HepG2 (cell line): ENCODE measurements around the gene GRIK2.

Source experiments
- ETV6 ChIP-seq: sonication (generic); formaldehyde crosslinking; conservative IDR thresholded peaks from 2 replicates; pipeline ENCODE4 v1.4.0; 2020; ENCODE audit warnings: missing genetic modification reagents
- KAT2B ChIP-seq: fragments of 150-350 bp; IDR thresholded peaks from 2 replicates; pipeline ENCODE4 v1.6.1; 2014; ENCODE audit warnings: low read depth, low read length, borderline replicate concordance
- PRDM4 ChIP-seq: sonication (generic); formaldehyde crosslinking; IDR thresholded peaks from 2 replicates; pipeline ENCODE4 v1.9.0; 2021; ENCODE audit warnings: missing genetic modification reagents, borderline replicate concordance
- ZFX ChIP-seq: sonication (generic); formaldehyde crosslinking; IDR thresholded peaks from 2 replicates; pipeline ENCODE4 v1.4.0; 2020; ENCODE audit warnings: mild to moderate bottlenecking, low read depth, missing genetic modification reagents, moderate library complexity
- ZNF225 ChIP-seq: sonication (generic); formaldehyde crosslinking; IDR thresholded peaks from 2 replicates; pipeline ENCODE4 v1.4.0; 2020; ENCODE audit warnings: mild to moderate bottlenecking, missing genetic modification reagents

DNA sequence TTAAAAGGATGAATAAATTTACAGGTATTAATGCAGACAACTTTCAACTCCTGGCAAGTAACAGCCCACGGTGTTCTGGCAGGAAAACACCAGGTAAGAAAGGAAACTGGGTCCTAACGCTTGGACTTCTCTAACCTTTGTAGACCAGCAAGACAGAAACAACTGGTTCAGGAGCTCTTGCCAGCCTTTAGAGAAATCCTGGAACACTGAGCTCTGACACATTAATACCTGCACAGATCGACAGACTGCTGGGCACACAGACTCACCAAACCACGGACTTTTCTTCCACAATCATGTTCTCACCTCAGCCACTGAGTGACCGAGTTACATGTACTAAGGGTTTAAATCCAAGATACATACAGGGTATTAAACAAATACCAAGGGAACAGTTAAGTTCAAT, 36.3 kb downstream of the GRIK2 start:
- TF ChIP-seq ZFX (CRISPR knock-in tag) (no peak), ZNF225 (CRISPR knock-in tag) (no peak), KAT2B (no peak), PRDM4 (CRISPR knock-in tag) (no peak), ETV6 (no peak)
